GM21786 (cell line): Measurements from ENCODE around the gene SOX6.

Experiments used
- ATAC-seq: cut with Tn5 transposase; IDR thresholded peaks from one replicate; pipeline ENCODE4 v1.9.1; 2021; ENCODE audit not compliant: unreplicated experiment

Gene SOX6

GRCh38 chr11:16321148-16321547 is 35.2 kb downstream of the SOX6 start:
- ATAC-seq: no peak

- ATAC-seq: no peak
Observed at GRCh38 chr11:16318320-16318719, 38.0 kb downstream of the SOX6 start.

- no peak for ATAC-seq
Observed at GRCh38 chr11:16317712-16318111, 38.6 kb downstream of the SOX6 start.

GRCh38 chr11:16313846-16314245 is 42.5 kb downstream of the SOX6 start:
- ATAC-seq: no peak

- no peak for ATAC-seq
Observed at GRCh38 chr11:16312233-16312765, 44.0 kb downstream of the SOX6 start.

- ATAC-seq: no peak
Observed at GRCh38 chr11:16311831-16312230, 44.5 kb downstream of the SOX6 start.

GRCh38 chr11:16310943-16311342 is 45.4 kb downstream of the SOX6 start:
- no peak for ATAC-seq

- no peak for ATAC-seq
Observed at GRCh38 chr11:16309226-16309625, 47.1 kb downstream of the SOX6 start.

GRCh38 chr11:16301462-16301861 is 54.9 kb downstream of the SOX6 start:
- no peak for ATAC-seq

- no peak for ATAC-seq
Observed at GRCh38 chr11:16299884-16300782, 56.2 kb downstream of the SOX6 start.

GRCh38 chr11:16299390-16299789 is 57.0 kb downstream of the SOX6 start:
- no peak for ATAC-seq

GRCh38 chr11:16297332-16297731 is 59.0 kb downstream of the SOX6 start:
- no peak for ATAC-seq

GRCh38 chr11:16296273-16296672 is 60.1 kb downstream of the SOX6 start:
- ATAC-seq: no peak

GRCh38 chr11:16295592-16295991 is 60.8 kb downstream of the SOX6 start:
- ATAC-seq: no peak

- no peak for ATAC-seq
Observed at GRCh38 chr11:16293204-16293681, 63.1 kb downstream of the SOX6 start.

GRCh38 chr11:16292167-16292859 is 64.0 kb downstream of the SOX6 start:
- no peak for ATAC-seq

- no peak for ATAC-seq
Observed at GRCh38 chr11:16291729-16292128, 64.6 kb downstream of the SOX6 start.

GRCh38 chr11:16289541-16289940 is 66.8 kb downstream of the SOX6 start:
- ATAC-seq: no peak

GRCh38 chr11:16287630-16288280 is 68.6 kb downstream of the SOX6 start:
- no peak for ATAC-seq

GRCh38 chr11:16286095-16286494 is 70.3 kb downstream of the SOX6 start:
- ATAC-seq: no peak

GRCh38 chr11:16280256-16280682 is 76.1 kb downstream of the SOX6 start:
- ATAC-seq: no peak
